Keratinocyte (primary cell): ENCODE results near the gene GANAB. TPM values are rescaled to one million over a fixed set of nuclear protein-coding genes. Genes with fewer than 3 reads are reported as not detected.

Source experiments
- DNase-seq: peaks from one replicate; pipeline ENCODE4 v3.0.0-alpha.2; 2011; ENCODE audit warnings: low read depth, missing footprints, low spot score
- FAIRE-seq: peaks from 2 replicates; lab custom pipeline; 2011; peaks lifted over from hg19 to GRCh38; lab: Jason Lieb, UNC
- H2AFZ ChIP-seq: 2 replicates; pipeline ENCODE4 v1.6.0; 2012; ENCODE audit warnings: low read length, control low read depth, inconsistent platforms; ENCODE audit not compliant: control insufficient read depth
- H3K27ac ChIP-seq: 2 replicates; pipeline ENCODE4 v1.5.1; 2011; ENCODE audit warnings: low read length; ENCODE audit not compliant: control insufficient read depth, insufficient read depth
- H3K27me3 ChIP-seq: 3 replicates; pipeline ENCODE4 v1.6.0; 2011; ENCODE audit warnings: low read length; ENCODE audit not compliant: control insufficient read depth, insufficient read depth; ENCODE audit errors: extremely low read depth
- H3K36me3 ChIP-seq, 2 experiments: 2 replicates in 1 of 2; 3 replicates in 1 of 2; pipeline ENCODE4 v1.5.1; 2011; ENCODE audit warnings: low read length in 2 of 2, mild to moderate bottlenecking in 1 of 2; ENCODE audit not compliant: control insufficient read depth in 2 of 2, insufficient read depth in 2 of 2; ENCODE audit errors: extremely low read depth in 1 of 2
- H3K4me1 ChIP-seq: 3 replicates; pipeline ENCODE4 v1.5.1; 2011; ENCODE audit warnings: low read length; ENCODE audit not compliant: control insufficient read depth, insufficient read depth; ENCODE audit errors: extremely low read depth
- H3K4me2 ChIP-seq: 3 replicates; pipeline ENCODE4 v1.6.0; 2011; ENCODE audit warnings: low read depth, low read length; ENCODE audit not compliant: control insufficient read depth, insufficient read depth; ENCODE audit errors: extremely low read depth
- H3K4me3 ChIP-seq, 3 experiments: fragments of 200-600 bp in 1 of 3; sonication (generic) in 1 of 3; 2 replicates in 2 of 3; 3 replicates in 1 of 3; pipeline ENCODE4 v1.5.1; 2011 to 2016; ENCODE audit warnings: low read length in 3 of 3, mild to moderate bottlenecking in 3 of 3, control low read depth in 2 of 3, inconsistent platforms in 1 of 3, low read depth in 1 of 3, mixed read lengths in 1 of 3, mixed run types in 1 of 3, moderate library complexity in 1 of 3; ENCODE audit not compliant: control insufficient read depth in 2 of 3, insufficient read depth in 2 of 3; ENCODE audit errors: extremely low read depth in 1 of 3
- H3K79me2 ChIP-seq: 2 replicates; pipeline ENCODE4 v1.6.0; 2012; ENCODE audit warnings: low read length; ENCODE audit not compliant: control insufficient read depth, insufficient read depth
- H3K9ac ChIP-seq: 3 replicates; pipeline ENCODE4 v1.6.0; 2011; ENCODE audit warnings: low read length; ENCODE audit not compliant: control insufficient read depth, insufficient read depth; ENCODE audit errors: extremely low read depth
- H3K9me1 ChIP-seq: 3 replicates; pipeline ENCODE4 v1.6.0; 2011; ENCODE audit warnings: low read length; ENCODE audit not compliant: control insufficient read depth, insufficient read depth; ENCODE audit errors: extremely low read depth
- H3K9me3 ChIP-seq: 2 replicates; pipeline ENCODE4 v1.5.1; 2012; ENCODE audit warnings: low read depth, low read length; ENCODE audit not compliant: control insufficient read depth
- H4K20me1 ChIP-seq: 3 replicates; pipeline ENCODE4 v1.6.0; 2011; ENCODE audit warnings: low read length; ENCODE audit not compliant: control insufficient read depth, insufficient read depth; ENCODE audit errors: extremely low read depth
- CTCF ChIP-seq, 3 experiments: IDR thresholded peaks in 1 of 3; conservative IDR thresholded peaks in 1 of 3; optimal IDR thresholded peaks in 1 of 3; 2 replicates in 2 of 3; 3 replicates in 1 of 3; pipeline versions ENCODE3 to v1.5.1; 2011; ENCODE audit warnings: low read length in 3 of 3, mild to moderate bottlenecking in 3 of 3, moderate library complexity in 2 of 3, control low read depth in 1 of 3, inconsistent platforms in 1 of 3; ENCODE audit not compliant: insufficient read depth in 2 of 3; ENCODE audit errors: extremely low read depth in 1 of 3
- EZH2 ChIP-seq: IDR thresholded peaks from one replicate; pipeline ENCODE4 v1.6.1; 2012; ENCODE audit warnings: inconsistent platforms, mild to moderate bottlenecking, low read length, moderate library complexity
- dilution Hi-C: fragments of 300-500 bp; cut with MboI; formaldehyde crosslinking; loops from one replicate; pipeline ENCODE4 v1.7.0; 2020; ENCODE audit warnings: low sequenced_read_pairs; ENCODE audit not compliant: extremely low pct_ligation_motif_present
- polyA plus RNA-seq, 5 experiments: library from polyadenylated mRNA; depleted of rRNA in 3 of 5; stranded (reverse) in 3 of 5; stranded (forward) in 1 of 5; unstranded in 1 of 5; fragments of >200 nt; gene quantifications; 1 replicate in 1 of 5; 2 replicates in 3 of 5; 3 replicates in 1 of 5; pipeline versions ENCODE4 v1.2.1 to v1.2.3, GENCODE V29; 2011 to 2012; ENCODE audit warnings: missing spikeins in 2 of 5, low read depth in 1 of 5, low replicate concordance in 1 of 5

The GANAB gene
- polyA plus RNA-seq, 1 donor (not counting 4 experiments of a cell fraction or from before 2014, with no cell fraction given): 153 TPM

- FAIRE-seq (no peak), DNase-seq (no peak)
- Histone ChIP-seq H3K36me3 (peaks cover 12 to 16% of the 10 kb centered on the region in 2 experiments), H3K4me2 (no peak overlapping the region), H3K9ac (no peak overlapping the region), H3K27me3 (no peaks in the 10 kb centered on the region), H3K9me1 (no peaks in the 10 kb centered on the region), H4K20me1 (no peaks in the 10 kb centered on the region), H3K27ac (no peak overlapping the region), H3K79me2 (peaks cover 46% of the 10 kb centered on the region), H2AFZ (no peak overlapping the region), H3K4me3 (no peak overlapping the region), H3K9me3 (no peaks in the 10 kb centered on the region), H3K4me1 (peaks cover 22% of the 10 kb centered on the region)
- dilution Hi-C loops: no loop called here
- no peak for TF ChIP-seq EZH2
- no peak for TF ChIP-seq CTCF (optimal IDR thresholded peaks at IDR 0.05 in 1 of 3, IDR thresholded peaks at IDR 0.05 in 1 of 3, conservative IDR thresholded peaks at IDR 0.05 in 1 of 3; ENCODE audit: extremely low read depth in 1 of 3, insufficient read depth in 2 of 3, low read length in 3 of 3)
Observed at GRCh38 chr11:62649486-62649885, 3.1 kb upstream of the GANAB start.

- Histone ChIP-seq H3K36me3 (peaks cover 16 to 21% of the 10 kb centered on the region in 2 experiments), H3K27ac (no peak overlapping the region), H3K9ac (no peak overlapping the region), H3K4me1 (peaks cover 22% of the 10 kb centered on the region), H3K27me3 (no peaks in the 10 kb centered on the region), H3K9me3 (no peaks in the 10 kb centered on the region), H3K9me1 (no peaks in the 10 kb centered on the region), H2AFZ (no peak overlapping the region), H4K20me1 (no peaks in the 10 kb centered on the region), H3K4me3 (no peak overlapping the region), H3K79me2 (peaks cover 52% of the 10 kb centered on the region), H3K4me2 (no peak overlapping the region)
- dilution Hi-C loops: no loop called here
- DNase-seq (no peak), FAIRE-seq (no peak)
- TF ChIP-seq CTCF (optimal IDR thresholded peaks at IDR 0.05 in 1 of 3, IDR thresholded peaks at IDR 0.05 in 1 of 3, conservative IDR thresholded peaks at IDR 0.05 in 1 of 3; ENCODE audit: extremely low read depth in 1 of 3, insufficient read depth in 2 of 3, low read length in 3 of 3): no peak
- TF ChIP-seq EZH2: no peak
Observed at GRCh38 chr11:62648967-62649364, 2.6 kb upstream of the GANAB start.
